Esophagus squamous epithelium (tissue), 4 donors: ENCODE data around the gene STX19.

Source experiments
- POLR2A ChIP-seq, 4 donors: fragments of 450-650 bp; IDR thresholded peaks; one replicate each; pipeline ENCODE4 v1.6.1; 2017; ENCODE audit warnings: antibody characterized with exemption in 4 of 4, mild to moderate bottlenecking in 4 of 4, moderate library complexity in 3 of 4
- TF ChIP-seq, protein P1 (sequence below), 6 experiments: fragments of 450-650 bp in 4 of 6; fragments of 200-600 bp in 2 of 6; sonication (generic) in 2 of 6; IDR thresholded peaks; one replicate each; pipeline ENCODE4 v1.5.1; 2016 to 2019; ENCODE audit warnings: antibody characterized with exemption in 6 of 6, mild to moderate bottlenecking in 4 of 6, moderate library complexity in 4 of 6

DNA sequence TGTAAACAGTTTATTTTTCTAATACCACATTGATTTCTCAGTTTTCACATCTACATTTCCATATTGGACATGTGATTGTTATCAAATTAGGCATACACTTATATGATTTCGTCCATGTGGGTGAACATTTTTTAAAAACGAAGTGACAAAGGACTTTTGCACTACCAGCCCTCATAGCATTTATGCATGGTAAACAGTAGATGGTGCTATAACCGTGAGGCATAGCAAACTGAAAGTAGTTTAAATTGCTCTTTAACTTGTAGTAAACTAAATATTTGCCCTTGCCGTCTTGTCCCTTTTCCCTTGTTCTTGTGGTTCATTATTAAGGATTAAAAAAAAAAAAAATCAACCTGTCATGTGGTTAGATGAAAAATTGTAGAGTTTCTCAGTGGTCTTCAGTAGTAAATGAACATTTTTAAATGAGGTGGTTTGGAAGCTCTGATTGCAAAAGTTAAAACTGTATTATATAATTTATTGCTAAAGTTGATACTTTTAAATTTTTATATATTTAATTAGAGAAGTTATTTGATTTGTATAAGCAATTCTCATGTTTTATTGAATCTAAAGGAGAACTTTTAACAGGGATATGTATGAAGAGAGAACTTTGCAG is 24.0 kb downstream of the STX19 start:
- TF ChIP-seq, protein P1, sequence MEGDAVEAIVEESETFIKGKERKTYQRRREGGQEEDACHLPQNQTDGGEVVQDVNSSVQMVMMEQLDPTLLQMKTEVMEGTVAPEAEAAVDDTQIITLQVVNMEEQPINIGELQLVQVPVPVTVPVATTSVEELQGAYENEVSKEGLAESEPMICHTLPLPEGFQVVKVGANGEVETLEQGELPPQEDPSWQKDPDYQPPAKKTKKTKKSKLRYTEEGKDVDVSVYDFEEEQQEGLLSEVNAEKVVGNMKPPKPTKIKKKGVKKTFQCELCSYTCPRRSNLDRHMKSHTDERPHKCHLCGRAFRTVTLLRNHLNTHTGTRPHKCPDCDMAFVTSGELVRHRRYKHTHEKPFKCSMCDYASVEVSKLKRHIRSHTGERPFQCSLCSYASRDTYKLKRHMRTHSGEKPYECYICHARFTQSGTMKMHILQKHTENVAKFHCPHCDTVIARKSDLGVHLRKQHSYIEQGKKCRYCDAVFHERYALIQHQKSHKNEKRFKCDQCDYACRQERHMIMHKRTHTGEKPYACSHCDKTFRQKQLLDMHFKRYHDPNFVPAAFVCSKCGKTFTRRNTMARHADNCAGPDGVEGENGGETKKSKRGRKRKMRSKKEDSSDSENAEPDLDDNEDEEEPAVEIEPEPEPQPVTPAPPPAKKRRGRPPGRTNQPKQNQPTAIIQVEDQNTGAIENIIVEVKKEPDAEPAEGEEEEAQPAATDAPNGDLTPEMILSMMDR (IDR thresholded peaks at IDR 0.05), result peak in 5 of 6 experiments; percentile 57 to 77 (median 69)
- no peak for TF ChIP-seq POLR2A (IDR thresholded peaks at IDR 0.05)
